NCI-H1092 (cell line): ENCODE measurements around the gene PDF.
"Not testable (repeated sequence)": the region's sequence is repeated elsewhere in the genome, so short reads cannot be mapped to it uniquely, and the experiment has no call there.

Source experiments
- DNase-seq: peaks from one replicate; lab custom pipeline; 2025; lab: John Stamatoyannopoulos, UW

Gene PDF

GRCh38 chr16:69330286-69331109 lies at the start of gene PDF:
PDF (minus strand) TSS chr16:69330588; CDS start chr16:69330570, 18 bp downstream.
- DNase-seq, result peak; percentile 91

GRCh38 chr16:69378760-69379159 lies 48.4 kb upstream of the PDF start:
- DNase-seq, result no peak

GRCh38 chr16:69378036-69378435 lies 47.6 kb upstream of the PDF start:
- no peak for DNase-seq

- no peak for DNase-seq
Measured at GRCh38 chr16:69376393-69377059, 46.1 kb upstream of the PDF start.

GRCh38 chr16:69373019-69373418 lies 42.6 kb upstream of the PDF start:
- DNase-seq, result no peak

- no peak for DNase-seq
Measured at GRCh38 chr16:69371564-69371963, 41.2 kb upstream of the PDF start.

GRCh38 chr16:69368866-69369265 lies 38.5 kb upstream of the PDF start:
- DNase-seq, result no peak

GRCh38 chr16:69367980-69368379 lies 37.6 kb upstream of the PDF start:
- no peak for DNase-seq

- DNase-seq, result no peak
Measured at GRCh38 chr16:69366431-69366830, 36.0 kb upstream of the PDF start.

- no peak for DNase-seq
Measured at GRCh38 chr16:69365901-69366300, 35.5 kb upstream of the PDF start.

- DNase-seq, result no peak
Measured at GRCh38 chr16:69364088-69364487, 33.7 kb upstream of the PDF start.

GRCh38 chr16:69363281-69363717 lies 32.9 kb upstream of the PDF start:
- no peak for DNase-seq

GRCh38 chr16:69360070-69360469 lies 29.7 kb upstream of the PDF start:
- not testable (repeated sequence) for DNase-seq

- no peak for DNase-seq
Measured at GRCh38 chr16:69351309-69352027, 21.1 kb upstream of the PDF start, which contains the start of gene TMED6. TMED6 (minus strand) TSS chr16:69351786; CDS start chr16:69351753, 33 bp downstream.

GRCh38 chr16:69350536-69351133 lies 20.2 kb upstream of the PDF start:
- DNase-seq, result no peak

GRCh38 chr16:69349536-69349935 lies 19.1 kb upstream of the PDF start:
- no peak for DNase-seq

- DNase-seq, result no peak
Measured at GRCh38 chr16:69348222-69348621, 17.8 kb upstream of the PDF start.

- DNase-seq, result no peak
Measured at GRCh38 chr16:69346683-69347082, 16.3 kb upstream of the PDF start.

GRCh38 chr16:69345923-69346322 lies 15.5 kb upstream of the PDF start:
- DNase-seq, result no peak

GRCh38 chr16:69344171-69344570 lies 13.8 kb upstream of the PDF start:
- DNase-seq, result no peak

GRCh38 chr16:69340095-69340644 lies 9.8 kb upstream of the PDF start:
- no peak for DNase-seq
